Dedifferentiated amniotic fluid mesenchymal stem cell (primary cell): ENCODE data around the gene ZNF408.

Experiments used
- DNase-seq: peaks from one replicate; pipeline ENCODE4 v3.0.0-alpha.2; 2016; ENCODE audit errors: extremely low spot score

ZNF408 gene

GRCh38 chr11:46726206-46726862 lies 25.5 kb downstream of the ZNF408 start:
- DNase-seq, result no peak

GRCh38 chr11:46727952-46728658 lies 27.3 kb downstream of the ZNF408 start:
- DNase-seq, result no peak

- DNase-seq, result no peak
Observed at GRCh38 chr11:46728659-46729040, 27.8 kb downstream of the ZNF408 start.

GRCh38 chr11:46729110-46730027 lies 28.5 kb downstream of the ZNF408 start:
- no peak for DNase-seq

DNA sequence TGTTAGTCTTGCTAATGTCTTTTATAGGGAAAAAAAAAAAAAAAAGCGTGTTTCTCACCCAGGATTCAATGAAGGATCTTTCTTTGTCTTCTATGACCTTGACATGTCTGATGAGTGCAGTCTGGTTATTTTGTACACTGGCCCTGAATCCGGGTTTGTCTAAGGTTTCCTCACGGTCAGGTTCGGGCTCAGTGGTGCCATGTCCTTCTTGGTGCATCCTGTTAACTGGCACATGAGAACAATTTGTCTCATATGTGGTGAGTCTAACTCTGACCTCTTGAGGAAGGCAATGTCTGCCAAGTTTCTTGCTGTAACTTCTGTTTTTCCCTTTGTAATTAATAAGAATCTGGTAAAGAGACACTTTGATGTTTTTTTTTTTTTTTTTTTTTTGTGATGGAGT lies 30.7 kb downstream of the ZNF408 start:
- no peak for DNase-seq

DNA sequence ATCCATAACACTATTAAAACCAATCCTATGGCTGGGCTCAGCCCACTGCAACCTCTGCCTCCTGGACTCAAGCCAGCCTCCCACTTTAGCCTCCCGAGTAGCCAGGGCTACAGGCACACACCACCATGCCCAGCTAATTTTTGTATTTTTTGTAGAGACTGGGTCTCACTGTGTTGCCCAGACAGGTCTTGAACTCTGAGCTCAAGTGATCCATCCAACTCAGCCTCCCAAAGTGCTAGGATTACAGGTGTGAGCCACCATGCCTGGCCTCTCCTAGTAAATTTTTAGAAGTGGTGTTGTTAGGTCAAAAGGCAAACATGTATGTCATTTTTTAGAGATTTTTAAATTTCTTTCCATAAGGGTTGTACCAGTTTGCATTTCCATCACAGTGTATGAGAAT lies 32.4 kb downstream of the ZNF408 start:
- DNase-seq, result no peak

- no peak for DNase-seq
Observed at GRCh38 chr11:46736146-46736545, 35.3 kb downstream of the ZNF408 start.

- no peak for DNase-seq
Observed at GRCh38 chr11:46736615-46737014, 35.8 kb downstream of the ZNF408 start.

GRCh38 chr11:46737699-46738098 lies 36.9 kb downstream of the ZNF408 start:
- DNase-seq, result no peak

DNA sequence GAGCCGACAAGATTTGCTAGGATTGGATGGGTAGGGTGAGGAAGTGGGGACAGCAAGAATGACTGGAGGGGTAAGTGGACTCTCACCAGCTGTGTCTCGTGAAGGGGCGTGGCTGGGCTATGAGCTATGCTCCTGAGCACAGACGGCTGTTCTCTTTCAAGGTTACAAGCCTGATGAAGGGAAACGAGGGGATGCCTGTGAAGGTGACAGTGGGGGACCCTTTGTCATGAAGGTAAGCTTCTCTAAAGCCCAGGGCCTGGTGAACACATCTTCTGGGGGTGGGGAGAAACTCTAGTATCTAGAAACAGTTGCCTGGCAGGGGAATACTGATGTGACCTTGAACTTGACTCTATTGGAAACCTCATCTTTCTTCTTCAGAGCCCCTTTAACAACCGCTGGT lies 38.1 kb downstream of the ZNF408 start:
- DNase-seq, result no peak

DNA sequence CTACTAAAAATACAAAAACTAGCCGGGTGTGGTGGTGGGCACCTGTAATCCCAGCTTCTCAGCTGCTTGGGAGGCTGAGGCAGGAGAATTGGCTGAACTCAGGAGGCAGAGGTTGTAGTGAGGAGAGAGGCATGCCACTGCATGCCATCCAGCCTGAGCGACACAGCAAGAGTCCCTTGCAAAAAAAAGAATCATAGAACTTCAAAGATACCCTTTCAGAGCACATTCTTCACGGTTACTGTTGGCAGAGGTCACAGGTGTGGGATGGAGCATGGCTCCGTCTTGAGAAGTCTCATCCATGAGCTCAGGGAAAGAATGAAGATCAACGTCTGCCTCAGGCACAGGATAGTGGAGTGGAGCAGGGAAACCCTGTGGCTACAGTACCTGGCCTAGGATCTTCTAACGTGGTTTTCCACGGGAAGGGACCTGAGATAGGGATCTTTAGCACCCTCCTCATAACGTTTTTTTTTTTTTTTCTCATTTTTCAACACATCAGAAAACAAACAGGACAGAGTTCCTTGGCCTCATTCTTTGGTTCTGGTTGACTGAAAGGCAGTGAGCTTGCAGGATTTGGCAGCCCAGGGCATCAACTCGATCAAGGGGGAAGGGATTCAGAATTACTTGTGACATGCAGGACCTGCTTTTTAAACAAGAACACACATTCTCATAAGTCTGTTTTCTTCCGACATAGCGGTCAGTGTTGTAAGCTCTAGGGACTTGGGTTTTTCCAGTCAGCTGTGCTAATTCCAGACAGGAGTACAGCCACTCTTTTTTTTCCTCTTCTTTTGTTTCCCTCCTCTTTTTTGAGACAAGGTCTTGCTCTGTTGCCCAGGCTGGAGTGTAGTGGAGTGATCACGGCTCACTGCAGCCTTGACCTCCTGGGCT lies 41.0 kb downstream of the ZNF408 start:
- no peak for DNase-seq

DNA sequence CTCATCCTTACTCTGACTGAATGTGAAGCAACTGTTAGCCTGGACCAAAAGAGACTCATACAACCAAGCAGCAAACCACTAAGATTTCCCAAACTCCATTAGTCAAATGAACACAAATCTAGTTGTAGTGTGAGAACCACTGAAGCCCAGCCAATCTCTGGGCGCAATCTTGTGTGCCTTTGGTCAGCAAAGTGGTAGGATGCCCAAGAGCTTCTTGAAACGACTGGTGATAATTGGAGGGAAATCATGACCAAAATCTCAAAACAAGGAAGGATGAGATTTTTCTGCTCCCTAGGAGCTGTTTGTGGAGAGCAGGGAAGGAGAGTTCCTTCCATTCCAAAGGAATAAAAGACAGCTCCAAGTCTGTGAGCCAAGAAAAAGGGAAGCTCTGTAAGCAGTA lies 42.2 kb downstream of the ZNF408 start:
- no peak for DNase-seq

DNA sequence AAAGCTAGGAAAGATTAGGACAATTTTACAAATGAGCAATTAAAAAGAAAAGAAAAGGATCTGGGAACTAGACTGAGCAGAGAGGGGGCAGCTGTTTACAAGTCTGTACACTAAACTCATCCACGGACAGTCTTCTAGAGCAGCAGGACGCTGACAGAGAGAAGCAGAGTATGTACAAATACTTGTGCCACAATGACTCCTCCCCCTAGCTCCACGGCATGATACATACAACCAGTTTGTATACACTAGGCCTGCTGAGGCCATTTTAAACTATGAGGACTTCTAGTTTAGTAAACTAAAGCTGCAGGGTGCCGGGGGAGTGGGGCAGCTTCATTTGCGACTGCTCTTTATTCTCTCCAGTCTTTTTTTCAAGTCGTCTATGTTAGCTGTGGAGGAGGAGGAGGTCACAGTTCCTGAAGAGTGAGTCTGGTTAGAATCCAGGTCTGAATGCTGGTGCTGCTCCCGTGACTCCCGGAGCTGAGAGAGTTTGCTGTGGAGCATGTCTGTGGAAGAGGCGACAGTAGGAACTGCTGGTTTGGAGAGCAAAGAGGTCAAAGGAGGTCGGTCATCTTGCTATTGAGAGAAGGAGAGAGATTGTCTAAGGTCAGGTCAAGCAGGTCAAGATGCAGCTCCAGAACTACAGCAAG lies 43.0 kb downstream of the ZNF408 start:
- DNase-seq, result no peak

- DNase-seq, result no peak
Observed at GRCh38 chr11:46745328-46745727, 44.5 kb downstream of the ZNF408 start.

GRCh38 chr11:46745995-46746394 lies 45.2 kb downstream of the ZNF408 start:
- DNase-seq, result no peak

GRCh38 chr11:46747150-46747549 lies 46.3 kb downstream of the ZNF408 start:
- DNase-seq, result no peak
